ENCODE results near the gene LEKR1.

DNA sequence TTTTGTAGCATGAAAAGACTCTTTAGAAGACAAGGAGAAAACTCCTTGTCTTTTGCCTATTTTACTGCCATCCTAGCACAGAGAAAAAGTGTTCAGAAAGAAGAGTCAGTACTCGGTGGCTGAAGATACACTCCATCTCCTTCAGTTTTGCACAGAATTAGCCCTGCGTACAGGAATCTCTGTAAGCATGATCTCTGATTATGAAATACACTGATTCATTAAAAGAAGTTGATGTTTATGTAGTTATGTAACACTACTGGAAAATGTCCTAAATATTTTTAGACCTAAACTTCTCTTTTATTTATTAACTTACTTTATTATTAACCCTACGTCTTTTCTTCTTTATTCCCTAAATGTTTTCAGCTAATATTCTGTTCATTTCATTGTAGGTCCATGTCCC lies 138.4 kb downstream of the LEKR1 start:
- TF ChIP-seq, protein P1, sequence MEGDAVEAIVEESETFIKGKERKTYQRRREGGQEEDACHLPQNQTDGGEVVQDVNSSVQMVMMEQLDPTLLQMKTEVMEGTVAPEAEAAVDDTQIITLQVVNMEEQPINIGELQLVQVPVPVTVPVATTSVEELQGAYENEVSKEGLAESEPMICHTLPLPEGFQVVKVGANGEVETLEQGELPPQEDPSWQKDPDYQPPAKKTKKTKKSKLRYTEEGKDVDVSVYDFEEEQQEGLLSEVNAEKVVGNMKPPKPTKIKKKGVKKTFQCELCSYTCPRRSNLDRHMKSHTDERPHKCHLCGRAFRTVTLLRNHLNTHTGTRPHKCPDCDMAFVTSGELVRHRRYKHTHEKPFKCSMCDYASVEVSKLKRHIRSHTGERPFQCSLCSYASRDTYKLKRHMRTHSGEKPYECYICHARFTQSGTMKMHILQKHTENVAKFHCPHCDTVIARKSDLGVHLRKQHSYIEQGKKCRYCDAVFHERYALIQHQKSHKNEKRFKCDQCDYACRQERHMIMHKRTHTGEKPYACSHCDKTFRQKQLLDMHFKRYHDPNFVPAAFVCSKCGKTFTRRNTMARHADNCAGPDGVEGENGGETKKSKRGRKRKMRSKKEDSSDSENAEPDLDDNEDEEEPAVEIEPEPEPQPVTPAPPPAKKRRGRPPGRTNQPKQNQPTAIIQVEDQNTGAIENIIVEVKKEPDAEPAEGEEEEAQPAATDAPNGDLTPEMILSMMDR (IDR thresholded peaks at IDR 0.05), result no peak
- no peak for TF ChIP-seq ZFX (IDR thresholded peaks at IDR 0.05; ENCODE audit: borderline replicate concordance)

All from 22Rv1 (cell line).